GM18502 (cell line): Measurements from ENCODE around the gene AFAP1.

Experiments used
- ATAC-seq: cut with Tn5 transposase; IDR thresholded peaks from one replicate; pipeline ENCODE4 v1.9.1; 2021; ENCODE audit warnings: mild to moderate bottlenecking; ENCODE audit not compliant: unreplicated experiment, poor library complexity

The AFAP1 gene

GRCh38 chr4:7777017-7777710, 162.5 kb downstream of the AFAP1 start:
- no peak for ATAC-seq

- ATAC-seq, result no peak
Measured at GRCh38 chr4:7775396-7775795, 164.3 kb downstream of the AFAP1 start.

- ATAC-seq, result no peak
Measured at GRCh38 chr4:7774301-7775294, 165.1 kb downstream of the AFAP1 start.

GRCh38 chr4:7773401-7774180, 166.1 kb downstream of the AFAP1 start:
- ATAC-seq, result no peak

GRCh38 chr4:7772711-7773385, 166.8 kb downstream of the AFAP1 start:
- ATAC-seq, result no peak

- peak; percentile 88 for ATAC-seq
Measured at GRCh38 chr4:7771541-7772507, 167.8 kb downstream of the AFAP1 start.

- no peak for ATAC-seq
Measured at GRCh38 chr4:7771056-7771455, 168.6 kb downstream of the AFAP1 start.

GRCh38 chr4:7770224-7771050, 169.2 kb downstream of the AFAP1 start:
- ATAC-seq, result no peak

- no peak for ATAC-seq
Measured at GRCh38 chr4:7769396-7770223, 170.1 kb downstream of the AFAP1 start.

- no peak for ATAC-seq
Measured at GRCh38 chr4:7768736-7769135, 170.9 kb downstream of the AFAP1 start.

GRCh38 chr4:7767966-7768365, 171.7 kb downstream of the AFAP1 start:
- no peak for ATAC-seq

GRCh38 chr4:7767526-7767925, 172.1 kb downstream of the AFAP1 start:
- ATAC-seq, result no peak

- ATAC-seq, result no peak
Measured at GRCh38 chr4:7766661-7767345, 172.9 kb downstream of the AFAP1 start.

GRCh38 chr4:7766086-7766485, 173.6 kb downstream of the AFAP1 start:
- no peak for ATAC-seq

GRCh38 chr4:7765666-7766065, 174.0 kb downstream of the AFAP1 start:
- no peak for ATAC-seq

- ATAC-seq, result no peak
Measured at GRCh38 chr4:7764466-7764865, 175.2 kb downstream of the AFAP1 start.

GRCh38 chr4:7763788-7764187, 175.9 kb downstream of the AFAP1 start:
- no peak for ATAC-seq
